H9 (cell line): ENCODE results near the gene ITPR2. TPM values are rescaled to one million over a fixed set of nuclear protein-coding genes. Genes with fewer than 3 reads are reported as not detected.

Experiments
- DNase-seq: peaks from one replicate; pipeline ENCODE4 v3.0.0-alpha.2; 2017
- H2AFZ ChIP-seq: one replicate; pipeline ENCODE4 v1.6.1; 2013; ENCODE audit warnings: mild to moderate bottlenecking, low read length, control low read depth, moderate library complexity
- H2AK5ac ChIP-seq: 2 replicates; pipeline ENCODE4 v1.6.1; 2013; ENCODE audit warnings: low read length, control low read depth, mixed read lengths; ENCODE audit not compliant: insufficient read length
- H2BK120ac ChIP-seq: one replicate; pipeline ENCODE4 v1.6.1; 2013; ENCODE audit warnings: low read depth, mild to moderate bottlenecking, low read length, control low read depth, inconsistent platforms; ENCODE audit not compliant: poor library complexity, severe bottlenecking
- H2BK12ac ChIP-seq: 2 replicates; pipeline ENCODE4 v1.6.1; 2013; ENCODE audit warnings: low read length, control low read depth, mixed read lengths, low read depth; ENCODE audit not compliant: insufficient read length
- H2BK15ac ChIP-seq: 2 replicates; pipeline ENCODE4 v1.6.1; 2013; ENCODE audit warnings: low read depth, low read length, control low read depth
- H2BK20ac ChIP-seq: one replicate; pipeline ENCODE4 v1.6.1; 2013; ENCODE audit warnings: low read depth, mild to moderate bottlenecking, low read length, control low read depth, inconsistent platforms; ENCODE audit not compliant: poor library complexity, severe bottlenecking
- H2BK5ac ChIP-seq: 2 replicates; pipeline ENCODE4 v1.6.1; 2013; ENCODE audit warnings: low read length, control low read depth, mixed read lengths; ENCODE audit not compliant: insufficient read length
- H3K14ac ChIP-seq: 2 replicates; pipeline ENCODE4 v1.6.1; 2013; ENCODE audit warnings: low read length, control low read depth; ENCODE audit not compliant: insufficient read depth
- H3K18ac ChIP-seq: 2 replicates; pipeline ENCODE4 v1.6.1; 2013; ENCODE audit warnings: low read depth, mild to moderate bottlenecking, mixed read lengths, low read length, control low read depth; ENCODE audit not compliant: insufficient read length
- H3K23ac ChIP-seq: 2 replicates; pipeline ENCODE4 v1.6.1; 2013; ENCODE audit warnings: low read length, control low read depth, mixed read lengths, low read depth; ENCODE audit not compliant: insufficient read length
- H3K23me2 ChIP-seq: 2 replicates; pipeline ENCODE4 v1.6.1; 2013; ENCODE audit warnings: low read depth, mild to moderate bottlenecking, mixed read lengths, low read length, control low read depth; ENCODE audit not compliant: insufficient read length, poor library complexity, severe bottlenecking
- H3K27ac ChIP-seq: 2 replicates; pipeline ENCODE4 v1.5.1; 2013; ENCODE audit warnings: low read length, control low read depth, mixed read lengths, low read depth; ENCODE audit not compliant: insufficient read length
- H3K27me3 ChIP-seq: 2 replicates; pipeline ENCODE4 v1.6.1; 2013; ENCODE audit warnings: low read length, control low read depth, inconsistent platforms; ENCODE audit not compliant: insufficient read depth
- H3K4ac ChIP-seq: 2 replicates; pipeline ENCODE4 v1.6.1; 2013; ENCODE audit warnings: low read depth, mild to moderate bottlenecking, control low read depth, inconsistent platforms, low read length, moderate library complexity
- H3K4me1 ChIP-seq: 2 replicates; pipeline ENCODE4 v1.6.1; 2013; ENCODE audit warnings: low read length, control low read depth, inconsistent platforms; ENCODE audit not compliant: insufficient read depth
- H3K4me2 ChIP-seq: 2 replicates; pipeline ENCODE4 v1.6.1; 2013; ENCODE audit warnings: low read length, control low read depth, mixed read lengths; ENCODE audit not compliant: insufficient read length, insufficient read depth
- H3K56ac ChIP-seq: 2 replicates; pipeline ENCODE4 v1.6.1; 2013; ENCODE audit warnings: low read depth, mild to moderate bottlenecking, mixed read lengths, low read length, control low read depth; ENCODE audit not compliant: insufficient read length
- H3K79me1 ChIP-seq: 2 replicates; pipeline ENCODE4 v1.6.1; 2013; ENCODE audit warnings: low read depth, mild to moderate bottlenecking, moderate library complexity, low read length, control low read depth, inconsistent platforms; ENCODE audit not compliant: insufficient read depth, poor library complexity, severe bottlenecking
- H3K79me2 ChIP-seq: 2 replicates; pipeline ENCODE4 v1.6.1; 2013; ENCODE audit warnings: low read length, control low read depth, inconsistent platforms; ENCODE audit not compliant: insufficient read depth
- H3K9ac ChIP-seq: 2 replicates; pipeline ENCODE4 v1.6.1; 2013; ENCODE audit warnings: low read length, control low read depth, mixed read lengths; ENCODE audit not compliant: insufficient read length; ENCODE audit errors: extremely low read depth
- H3K9me3 ChIP-seq: one replicate; pipeline ENCODE4 v1.6.1; 2013; ENCODE audit warnings: low read depth, low read length, inconsistent platforms; ENCODE audit not compliant: control insufficient read depth
- H3T11ph ChIP-seq: one replicate; pipeline ENCODE4 v1.6.1; 2013; ENCODE audit warnings: mild to moderate bottlenecking, low read length, control low read depth, inconsistent platforms
- H4K20me1 ChIP-seq: one replicate; pipeline ENCODE4 v1.6.1; 2013; ENCODE audit not compliant: control insufficient read depth, insufficient read length, insufficient read depth
- H4K5ac ChIP-seq: 2 replicates; pipeline ENCODE4 v1.6.1; 2013; ENCODE audit warnings: low read depth, mild to moderate bottlenecking, mixed read lengths, low read length, control low read depth; ENCODE audit not compliant: insufficient read length
- H4K8ac ChIP-seq: replicated peaks from 2 replicates; pipeline ENCODE4 v1.6.1; 2013; ENCODE audit warnings: low read length, control low read depth, mixed read lengths, low read depth; ENCODE audit not compliant: insufficient read length
- H4K91ac ChIP-seq: 2 replicates; pipeline ENCODE4 v1.6.1; 2013; ENCODE audit warnings: low read depth, mild to moderate bottlenecking, moderate library complexity, mixed read lengths, low read length, control low read depth; ENCODE audit not compliant: insufficient read length
- H3K27ac Mint-ChIP-seq, 3 experiments: 2 replicates in 2 of 3; 3 replicates in 1 of 3; pipeline ENCODE4 v1.8.0; 2020 to 2021; ENCODE audit warnings: mixed read lengths in 3 of 3, mild to moderate bottlenecking in 1 of 3, moderate library complexity in 1 of 3
- H3K27me3 Mint-ChIP-seq: 2 replicates; pipeline ENCODE4 v1.8.0; 2021; ENCODE audit warnings: low read depth, mild to moderate bottlenecking, moderate library complexity, mixed read lengths
- H3K36me3 Mint-ChIP-seq, 3 experiments: 2 replicates in 2 of 3; 3 replicates in 1 of 3; pipeline ENCODE4 v1.8.0; 2020 to 2021; ENCODE audit warnings: low read depth in 3 of 3, mixed read lengths in 3 of 3; ENCODE audit not compliant: insufficient read depth in 1 of 3
- H3K4me1 Mint-ChIP-seq, 2 experiments: 2 replicates each; pipeline ENCODE4 v1.8.0; 2020; ENCODE audit warnings: mixed read lengths in 2 of 2
- H3K4me3 Mint-ChIP-seq, 2 experiments: 2 replicates in 1 of 2; 3 replicates in 1 of 2; pipeline ENCODE4 v1.8.0; 2020 to 2021; ENCODE audit warnings: mild to moderate bottlenecking in 2 of 2, mixed read lengths in 2 of 2, moderate library complexity in 1 of 2
- H3K9me3 Mint-ChIP-seq, 2 experiments: 2 replicates in 1 of 2; 3 replicates in 1 of 2; pipeline ENCODE4 v1.8.0; 2020; ENCODE audit warnings: mild to moderate bottlenecking in 2 of 2, mixed read lengths in 2 of 2, moderate library complexity in 1 of 2
- CTCF ChIP-seq: fragments of 200-600 bp; sonication (generic); conservative IDR thresholded peaks from 3 replicates; pipeline ENCODE4 v1.8.0; 2021; ENCODE audit warnings: antibody characterized with exemption, mild to moderate bottlenecking
- WGBS: extraction: QIAGEN DNeasy Blood & Tissue Kit; methylation state at CpG from one replicate; pipeline ENCODE4 v1.1.7; 2013; ENCODE audit warnings: missing lambda C conversion rate, low lambda C conversion rate, mixed read lengths; ENCODE audit not compliant: insufficient read length; ENCODE audit errors: extremely low coverage; 5-methylcytosine and 5-hydroxymethylcytosine counted together
- total RNA-seq: library from RNA; stranded (reverse); gene quantifications from 2 replicates; pipeline ENCODE4 v1.2.1, GENCODE V29; 2021

ITPR2 gene
- total RNA-seq, 1 experiment from 2014 or later, result 14.8 TPM

- Histone ChIP-seq H3K79me2 (no peaks in the 10 kb centered on the region), H3K79me1 (no peaks in the 10 kb centered on the region), H2AK5ac (no peak overlapping the region), H4K5ac (no peak overlapping the region), H2BK5ac (no peak overlapping the region), H3K27me3 (no peaks in the 10 kb centered on the region), H3K23me2 (no peaks in the 10 kb centered on the region), H3K18ac (no peak overlapping the region), H2BK15ac (no peak overlapping the region), H3K56ac (no peak overlapping the region), H2BK120ac (no peak overlapping the region), H3K23ac (no peak overlapping the region), H3K4ac (no peak overlapping the region), H4K91ac (no peak overlapping the region), H3K4me1 (no peaks in the 10 kb centered on the region), H3K9me3 (no peaks in the 10 kb centered on the region), H3T11ph (no peak overlapping the region), H3K27ac (no peak overlapping the region), H2AFZ (no peak overlapping the region), H3K4me2 (no peak overlapping the region), H2BK20ac (no peak overlapping the region), H3K14ac (no peak overlapping the region), H4K20me1 (no peaks in the 10 kb centered on the region), H3K9ac (no peak overlapping the region), H2BK12ac (no peak overlapping the region), H4K8ac (no peak overlapping the region)
- H3K9me3 Mint-ChIP-seq, result no peaks in the 10 kb centered on the region
- no peaks in the 10 kb centered on the region for H3K27me3 Mint-ChIP-seq
- WGBS, result no CpG with 5 or more reads among the region's 5 CpGs
- TF ChIP-seq CTCF, result no peak
- H3K4me3 Mint-ChIP-seq, result no peak overlapping the region
- no peak for DNase-seq
- no peaks in the 10 kb centered on the region for H3K36me3 Mint-ChIP-seq
- H3K27ac Mint-ChIP-seq, result no peak overlapping the region
- no peaks in the 10 kb centered on the region for H3K4me1 Mint-ChIP-seq
These were observed 13.4 kb upstream of the ITPR2 start for GRCh38 chr12:26846416-26846815.
